Measurements from ENCODE around the gene THAP2.

The THAP2 gene

GRCh38 chr12:71645268-71645667 is 18.8 kb upstream of the THAP2 start:
- DNase-seq (ENCODE audit: low read depth in 1 of 2, low spot score in 1 of 2): peak in 1 of 2 experiments; percentile 66
- peak; percentile 91 for TF ChIP-seq SPI1 (IDR thresholded peaks at IDR 0.05; ENCODE audit: borderline replicate concordance, low read depth)
- no peak for TF ChIP-seq GABPA (IDR thresholded peaks at IDR 0.05; ENCODE audit: low read depth)
- no peak; the same call in 1 of the 2 replicates for TF ChIP-seq POLR2AphosphoS5 (IDR thresholded peaks at IDR 0.05; ENCODE audit: low read depth)
- TF ChIP-seq, protein P1, sequence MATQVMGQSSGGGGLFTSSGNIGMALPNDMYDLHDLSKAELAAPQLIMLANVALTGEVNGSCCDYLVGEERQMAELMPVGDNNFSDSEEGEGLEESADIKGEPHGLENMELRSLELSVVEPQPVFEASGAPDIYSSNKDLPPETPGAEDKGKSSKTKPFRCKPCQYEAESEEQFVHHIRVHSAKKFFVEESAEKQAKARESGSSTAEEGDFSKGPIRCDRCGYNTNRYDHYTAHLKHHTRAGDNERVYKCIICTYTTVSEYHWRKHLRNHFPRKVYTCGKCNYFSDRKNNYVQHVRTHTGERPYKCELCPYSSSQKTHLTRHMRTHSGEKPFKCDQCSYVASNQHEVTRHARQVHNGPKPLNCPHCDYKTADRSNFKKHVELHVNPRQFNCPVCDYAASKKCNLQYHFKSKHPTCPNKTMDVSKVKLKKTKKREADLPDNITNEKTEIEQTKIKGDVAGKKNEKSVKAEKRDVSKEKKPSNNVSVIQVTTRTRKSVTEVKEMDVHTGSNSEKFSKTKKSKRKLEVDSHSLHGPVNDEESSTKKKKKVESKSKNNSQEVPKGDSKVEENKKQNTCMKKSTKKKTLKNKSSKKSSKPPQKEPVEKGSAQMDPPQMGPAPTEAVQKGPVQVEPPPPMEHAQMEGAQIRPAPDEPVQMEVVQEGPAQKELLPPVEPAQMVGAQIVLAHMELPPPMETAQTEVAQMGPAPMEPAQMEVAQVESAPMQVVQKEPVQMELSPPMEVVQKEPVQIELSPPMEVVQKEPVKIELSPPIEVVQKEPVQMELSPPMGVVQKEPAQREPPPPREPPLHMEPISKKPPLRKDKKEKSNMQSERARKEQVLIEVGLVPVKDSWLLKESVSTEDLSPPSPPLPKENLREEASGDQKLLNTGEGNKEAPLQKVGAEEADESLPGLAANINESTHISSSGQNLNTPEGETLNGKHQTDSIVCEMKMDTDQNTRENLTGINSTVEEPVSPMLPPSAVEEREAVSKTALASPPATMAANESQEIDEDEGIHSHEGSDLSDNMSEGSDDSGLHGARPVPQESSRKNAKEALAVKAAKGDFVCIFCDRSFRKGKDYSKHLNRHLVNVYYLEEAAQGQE (IDR thresholded peaks at IDR 0.05; ENCODE audit: insufficient replicate concordance, low read depth): no peak
- TF ChIP-seq CTCF (IDR thresholded peaks at IDR 0.05; ENCODE audit: insufficient read depth, low read length): no peak
- Histone ChIP-seq H3K27ac (replicated peaks) (peak overlapping the region; percentile 48), H3K4me3 (replicated peaks; ENCODE audit: insufficient read depth, low read length) (no peak overlapping the region), H3K27me3 (ENCODE audit: insufficient read depth, poor library complexity, severe bottlenecking) (no peaks in the 10 kb centered on the region)

DNA sequence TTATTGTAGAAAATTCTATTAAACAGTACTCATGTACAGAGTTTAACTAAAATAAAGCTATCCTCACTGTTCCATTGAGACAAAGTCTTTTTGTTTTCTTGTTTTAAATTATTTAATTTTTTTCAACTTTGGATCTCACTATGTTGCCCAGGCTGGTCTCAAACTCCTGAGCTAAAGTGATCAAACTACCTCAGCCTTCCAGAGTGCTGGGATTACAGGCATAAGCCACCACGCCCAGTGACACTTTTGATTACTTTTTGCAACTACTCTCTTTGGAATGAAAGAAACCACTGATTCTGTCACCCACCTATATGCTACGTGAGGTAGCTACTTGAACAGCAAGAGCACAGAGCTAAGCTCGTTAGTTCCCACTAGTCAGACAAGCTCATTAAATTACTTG is 17.6 kb upstream of the THAP2 start:
- Histone ChIP-seq H3K27ac (replicated peaks) (peak overlapping the region; percentile 48; the same call in 1 of the 2 replicates), H3K27me3 (ENCODE audit: insufficient read depth, poor library complexity, severe bottlenecking) (no peaks in the 10 kb centered on the region), H3K4me3 (replicated peaks; ENCODE audit: insufficient read depth, low read length) (no peak overlapping the region)
- TF ChIP-seq, protein P1 (IDR thresholded peaks at IDR 0.05; ENCODE audit: insufficient replicate concordance, low read depth): no peak
- TF ChIP-seq GABPA (IDR thresholded peaks at IDR 0.05; ENCODE audit: low read depth) (no peak), CTCF (IDR thresholded peaks at IDR 0.05; ENCODE audit: insufficient read depth, low read length) (no peak), POLR2AphosphoS5 (IDR thresholded peaks at IDR 0.05; ENCODE audit: low read depth) (no peak), SPI1 (IDR thresholded peaks at IDR 0.05; ENCODE audit: borderline replicate concordance, low read depth) (no peak)
- no peak for DNase-seq (ENCODE audit: low read depth in 1 of 2, low spot score in 1 of 2)

GRCh38 chr12:71648537-71648936 is 15.6 kb upstream of the THAP2 start:
- DNase-seq (ENCODE audit: low read depth in 1 of 2, low spot score in 1 of 2): no peak
- Histone ChIP-seq H3K4me3 (replicated peaks; ENCODE audit: insufficient read depth, low read length) (no peak overlapping the region), H3K27me3 (ENCODE audit: insufficient read depth, poor library complexity, severe bottlenecking) (no peaks in the 10 kb centered on the region), H3K27ac (replicated peaks) (no peak overlapping the region)
- TF ChIP-seq SPI1 (IDR thresholded peaks at IDR 0.05; ENCODE audit: borderline replicate concordance, low read depth): no peak
- no peak for TF ChIP-seq POLR2AphosphoS5 (IDR thresholded peaks at IDR 0.05; ENCODE audit: low read depth)
- TF ChIP-seq GABPA (IDR thresholded peaks at IDR 0.05; ENCODE audit: low read depth): no peak

- no peak for DNase-seq (ENCODE audit: low read depth in 1 of 2, low spot score in 1 of 2)
- Histone ChIP-seq H3K27me3 (ENCODE audit: insufficient read depth, poor library complexity, severe bottlenecking) (no peaks in the 10 kb centered on the region), H3K27ac (replicated peaks) (no peak overlapping the region), H3K4me3 (replicated peaks; ENCODE audit: insufficient read depth, low read length) (no peak overlapping the region)
- TF ChIP-seq SPI1 (IDR thresholded peaks at IDR 0.05; ENCODE audit: borderline replicate concordance, low read depth) (no peak), CTCF (IDR thresholded peaks at IDR 0.05; ENCODE audit: insufficient read depth, low read length) (no peak), POLR2AphosphoS5 (IDR thresholded peaks at IDR 0.05; ENCODE audit: low read depth) (no peak), GABPA (IDR thresholded peaks at IDR 0.05; ENCODE audit: low read depth) (no peak)
- TF ChIP-seq, protein P1 (IDR thresholded peaks at IDR 0.05; ENCODE audit: insufficient replicate concordance, low read depth): no peak
These were observed 14.7 kb upstream of the THAP2 start for GRCh38 chr12:71649401-71649800.

Measured in HL-60 (cell line).